ENCODE data around the gene RASSF1. TPM values are rescaled to one million over a fixed set of nuclear protein-coding genes. Genes with fewer than 3 reads are reported as not detected.
A peak's percentile ranks its signal among the peaks of the same experiment; 100 is the strongest.

The RASSF1 gene
- total RNA-seq, 2 donors from 2014 or later, result 48.2 to 65.4 TPM

DNA sequence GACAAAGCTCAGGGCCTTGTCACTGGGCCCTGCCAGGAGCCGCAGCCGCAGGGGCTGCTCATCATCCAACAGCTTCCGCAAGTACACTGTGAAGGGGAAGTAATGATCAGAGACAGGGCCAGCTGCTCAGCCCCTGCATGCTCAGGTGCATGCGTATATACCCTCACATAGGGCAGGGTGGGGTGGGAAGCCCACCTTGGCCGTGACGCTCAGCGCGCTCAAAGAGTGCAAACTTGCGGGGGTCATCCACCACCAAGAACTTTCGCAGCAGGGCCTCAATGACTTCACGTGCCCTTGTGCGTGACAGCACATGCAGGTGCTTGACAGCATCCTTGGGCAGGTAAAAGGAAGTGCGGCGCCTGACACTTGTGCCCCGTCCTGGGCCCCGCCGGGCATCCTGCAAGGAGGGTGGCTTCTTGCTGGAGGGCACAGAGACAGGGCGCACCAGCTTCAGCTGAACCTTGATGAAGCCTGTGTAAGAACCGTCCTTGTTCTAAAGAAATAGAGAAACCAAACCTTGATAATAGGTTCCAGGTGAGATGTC is 9.2 kb downstream of the RASSF1 start:
- no peaks in the 10 kb centered on the region for H3K9me3 Mint-ChIP-seq
- H3K4me3 Mint-ChIP-seq, result no peak overlapping the region
- H3K36me3 Mint-ChIP-seq, result peaks cover 4% of the 10 kb centered on the region
- DNase-seq (ENCODE audit: low spot score) (no peak), ATAC-seq (no peak)
- peaks cover 27 to 37% of the 10 kb centered on the region in 2 donors for H3K4me1 Mint-ChIP-seq (ENCODE audit: low read depth in 2 of 2)
- no peak overlapping the region for H3K27ac Mint-ChIP-seq
- H3K27me3 Mint-ChIP-seq, result no peaks in the 10 kb centered on the region

DNA sequence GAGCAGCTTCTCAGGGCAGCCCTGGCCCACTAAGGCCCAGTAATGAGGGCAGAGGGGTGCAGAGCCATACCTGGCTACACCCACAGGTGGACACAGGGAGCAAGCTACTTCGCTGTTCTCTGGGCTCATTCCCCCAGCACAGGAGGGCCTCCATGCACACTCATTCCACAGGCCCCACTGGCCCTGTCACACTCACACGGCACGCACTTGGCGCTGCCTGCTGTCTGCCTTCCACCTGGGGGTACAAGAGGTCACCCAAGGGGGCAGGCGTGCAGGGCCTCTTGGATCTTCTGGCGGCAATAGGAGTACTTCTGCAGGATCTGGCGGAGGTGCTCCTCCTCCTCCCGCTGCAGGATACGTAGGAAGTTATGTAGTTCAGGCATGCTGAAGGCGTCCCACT is 10.3 kb downstream of the RASSF1 start:
- no peak for ATAC-seq
- peaks cover 16 to 26% of the 10 kb centered on the region in 2 donors for H3K4me1 Mint-ChIP-seq (ENCODE audit: low read depth in 2 of 2)
- no peak overlapping the region for H3K27ac Mint-ChIP-seq

DNA sequence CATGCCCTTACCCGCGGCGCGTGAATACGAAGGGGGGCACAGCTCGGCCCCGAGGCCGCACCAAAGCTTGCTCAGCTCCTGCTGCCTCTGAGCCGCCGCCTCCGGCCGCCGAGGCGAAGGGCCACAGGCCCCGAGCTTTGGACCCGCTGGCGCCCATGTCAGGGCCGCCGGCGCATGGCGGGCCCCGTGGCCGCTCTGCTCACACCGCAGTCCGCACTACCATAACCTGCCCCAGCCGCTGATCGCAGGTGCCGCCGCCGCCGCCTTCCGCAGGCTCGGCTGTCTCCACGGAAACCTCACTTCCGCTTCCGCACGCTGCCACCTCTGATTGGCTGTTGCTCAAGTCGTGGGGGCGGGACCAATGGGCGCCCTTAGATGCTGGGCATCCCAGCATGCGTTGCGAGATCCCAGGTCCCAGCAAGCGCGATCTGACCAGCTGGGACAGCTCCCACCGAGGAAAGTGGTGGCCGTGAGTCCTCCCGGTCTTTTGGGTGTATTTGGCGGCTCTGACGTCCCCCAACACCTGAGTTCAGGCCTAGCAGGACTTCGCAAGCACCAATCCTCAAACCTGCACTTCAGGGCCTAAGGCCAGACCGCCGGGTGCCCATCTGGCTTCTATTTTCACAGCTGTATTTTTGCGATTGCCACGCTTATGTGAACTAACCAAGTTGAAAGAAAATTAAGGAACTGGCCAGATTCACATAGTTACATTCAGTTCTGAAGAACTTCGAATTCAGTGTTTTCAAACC is 12.5 kb downstream of the RASSF1 start, which contains the start of gene TUSC2:
TUSC2 (minus strand) TSS at position 281 of the 749 bp plus-strand sequence; CDS start at position 157, 124 bp downstream.
- Mint-ChIP-seq H3K27ac (peak within 1 kb of the TSS; percentile 64 to 89), H3K4me3 (peak within 1 kb of the TSS; percentile 81), H3K9me3 (no peaks in the 10 kb centered on the region), H3K4me1 (ENCODE audit: low read depth in 2 of 2) (peaks cover 0 to 21% of the 10 kb centered on the region in 2 donors), H3K36me3 (no peaks in the 10 kb centered on the region), H3K27me3 (no peaks in the 10 kb centered on the region)
- DNase-seq (ENCODE audit: low spot score) (peak; percentile 95), ATAC-seq (peak; percentile 96 to 98)

More for the DNA sequence above, 10.3 kb downstream of the RASSF1 start:
- Mint-ChIP-seq H3K36me3 (no peaks in the 10 kb centered on the region), H3K4me3 (no peak overlapping the region), H3K27me3 (no peaks in the 10 kb centered on the region), H3K9me3 (no peaks in the 10 kb centered on the region)
- no peak for DNase-seq (ENCODE audit: low spot score)

DNA sequence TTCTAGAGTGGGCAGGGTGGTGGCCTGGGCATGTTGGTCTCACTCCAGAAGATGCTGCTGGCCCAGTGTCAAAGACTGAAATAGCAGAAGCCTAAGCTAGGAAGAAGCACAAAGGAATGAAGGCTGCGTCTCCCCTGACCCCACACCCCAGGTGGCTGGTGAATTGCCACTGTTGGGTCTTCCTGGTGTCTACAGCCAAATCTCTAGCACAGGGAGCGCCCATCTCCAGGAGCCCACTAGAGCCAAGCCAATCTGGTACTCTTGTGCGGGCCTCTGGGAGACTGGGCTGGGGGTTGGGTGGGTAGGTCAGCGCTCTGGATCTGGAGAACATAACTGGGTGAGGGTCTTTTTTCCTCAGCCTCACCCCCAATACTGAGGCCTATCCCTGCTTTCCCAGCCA is 13.5 kb downstream of the RASSF1 start:
- peak overlapping the region; percentile 64 to 89 for H3K27ac Mint-ChIP-seq
- H3K4me1 Mint-ChIP-seq (ENCODE audit: low read depth in 2 of 2), result peaks cover 0 to 20% of the 10 kb centered on the region in 2 donors
- H3K36me3 Mint-ChIP-seq, result no peaks in the 10 kb centered on the region
- H3K9me3 Mint-ChIP-seq, result no peaks in the 10 kb centered on the region
- H3K4me3 Mint-ChIP-seq, result peak overlapping the region; percentile 81
- H3K27me3 Mint-ChIP-seq, result no peaks in the 10 kb centered on the region
- ATAC-seq (no peak), DNase-seq (ENCODE audit: low spot score) (peak; percentile 37)

DNA sequence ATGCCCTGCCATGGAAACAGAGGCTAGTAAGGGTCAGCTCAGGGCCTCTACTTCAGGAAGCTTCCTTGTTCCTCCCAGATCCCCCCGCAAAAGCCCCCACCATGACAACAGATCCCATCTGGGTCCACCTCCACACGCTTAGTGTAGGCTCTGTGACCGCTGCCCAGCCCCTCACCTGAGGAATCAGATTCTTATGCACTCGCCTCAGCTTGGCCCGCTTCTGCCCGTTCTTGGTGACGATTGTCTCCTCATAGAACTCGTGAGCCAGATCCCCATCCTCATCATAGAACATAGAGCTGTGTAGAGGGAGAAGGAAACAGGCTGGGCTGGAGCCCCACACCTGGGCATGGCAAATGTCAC is 14.5 kb downstream of the RASSF1 start:
- H3K27ac Mint-ChIP-seq, result peak overlapping the region in 1 of 2 donors; percentile 89
- no peaks in the 10 kb centered on the region for H3K36me3 Mint-ChIP-seq
- no peaks in the 10 kb centered on the region for H3K9me3 Mint-ChIP-seq
- no peak overlapping the region for H3K4me3 Mint-ChIP-seq
- DNase-seq (ENCODE audit: low spot score) (no peak), ATAC-seq (no peak)
- H3K27me3 Mint-ChIP-seq, result no peaks in the 10 kb centered on the region
- peaks cover 0 to 20% of the 10 kb centered on the region in 2 donors for H3K4me1 Mint-ChIP-seq (ENCODE audit: low read depth in 2 of 2)

DNA sequence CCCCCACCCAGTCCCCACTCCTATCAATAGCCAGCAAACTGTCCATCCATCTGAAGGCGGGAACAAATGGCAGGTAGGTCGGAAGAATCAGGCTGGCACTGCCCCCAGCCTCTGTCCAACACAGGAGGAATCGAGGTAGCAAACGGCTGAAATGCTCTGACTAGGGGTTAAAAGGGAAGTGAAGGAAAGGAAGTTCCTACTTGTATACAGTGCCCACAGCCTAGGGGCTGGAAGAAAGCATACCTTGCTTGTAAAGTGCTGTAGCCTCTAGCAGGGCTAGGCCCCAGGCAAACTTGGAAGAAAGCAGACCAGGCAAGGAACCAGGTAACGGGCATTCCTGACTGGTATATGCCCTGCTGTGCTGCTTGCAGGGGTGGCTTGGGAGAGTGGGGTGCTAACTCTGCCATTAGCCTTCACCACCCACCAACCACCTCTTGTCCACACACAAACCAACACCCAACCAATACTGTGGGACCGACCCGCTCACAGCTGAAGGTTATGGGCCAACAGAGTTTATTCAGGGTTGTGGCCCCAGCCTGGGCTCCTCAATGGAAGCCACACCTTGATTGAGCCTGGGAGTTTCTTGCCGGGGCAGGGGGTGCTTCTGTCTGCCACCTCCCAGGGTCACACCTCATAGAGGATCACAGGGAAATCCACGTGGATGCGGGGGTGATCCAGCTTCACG is 15.0 kb downstream of the RASSF1 start:
- no peaks in the 10 kb centered on the region for H3K27me3 Mint-ChIP-seq
- peaks cover under 1 to 21% of the 10 kb centered on the region in 2 donors for H3K4me1 Mint-ChIP-seq (ENCODE audit: low read depth in 2 of 2)
- no peaks in the 10 kb centered on the region for H3K9me3 Mint-ChIP-seq
- no peak overlapping the region for H3K4me3 Mint-ChIP-seq
- ATAC-seq, result no peak
- DNase-seq (ENCODE audit: low spot score), result no peak
- no peaks in the 10 kb centered on the region for H3K36me3 Mint-ChIP-seq
- no peak overlapping the region for H3K27ac Mint-ChIP-seq

DNA sequence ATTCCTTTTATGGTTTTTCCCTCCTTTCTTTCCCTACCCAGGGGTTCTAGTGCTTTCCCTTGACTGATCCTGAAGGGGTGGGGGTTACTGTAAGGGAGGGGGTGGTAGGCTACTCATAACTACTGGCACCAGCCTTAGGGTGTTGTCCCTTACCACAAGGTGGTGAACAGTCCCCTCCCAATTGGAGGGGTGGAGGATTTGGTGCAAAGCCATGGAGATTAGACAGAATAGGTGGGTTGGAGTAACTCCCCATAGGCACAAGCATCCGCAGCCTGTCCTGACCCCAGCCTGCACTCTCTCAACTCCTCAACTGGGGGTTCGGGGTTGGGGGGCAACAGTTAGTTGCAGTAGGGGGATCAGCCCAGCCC is 15.5 kb downstream of the RASSF1 start:
- Mint-ChIP-seq H3K4me3 (no peak overlapping the region), H3K27ac (no peak overlapping the region), H3K27me3 (no peaks in the 10 kb centered on the region), H3K4me1 (ENCODE audit: low read depth in 2 of 2) (peaks cover 6 to 27% of the 10 kb centered on the region in 2 donors), H3K36me3 (no peaks in the 10 kb centered on the region), H3K9me3 (no peaks in the 10 kb centered on the region)
- ATAC-seq, result no peak
- DNase-seq (ENCODE audit: low spot score), result no peak

DNA sequence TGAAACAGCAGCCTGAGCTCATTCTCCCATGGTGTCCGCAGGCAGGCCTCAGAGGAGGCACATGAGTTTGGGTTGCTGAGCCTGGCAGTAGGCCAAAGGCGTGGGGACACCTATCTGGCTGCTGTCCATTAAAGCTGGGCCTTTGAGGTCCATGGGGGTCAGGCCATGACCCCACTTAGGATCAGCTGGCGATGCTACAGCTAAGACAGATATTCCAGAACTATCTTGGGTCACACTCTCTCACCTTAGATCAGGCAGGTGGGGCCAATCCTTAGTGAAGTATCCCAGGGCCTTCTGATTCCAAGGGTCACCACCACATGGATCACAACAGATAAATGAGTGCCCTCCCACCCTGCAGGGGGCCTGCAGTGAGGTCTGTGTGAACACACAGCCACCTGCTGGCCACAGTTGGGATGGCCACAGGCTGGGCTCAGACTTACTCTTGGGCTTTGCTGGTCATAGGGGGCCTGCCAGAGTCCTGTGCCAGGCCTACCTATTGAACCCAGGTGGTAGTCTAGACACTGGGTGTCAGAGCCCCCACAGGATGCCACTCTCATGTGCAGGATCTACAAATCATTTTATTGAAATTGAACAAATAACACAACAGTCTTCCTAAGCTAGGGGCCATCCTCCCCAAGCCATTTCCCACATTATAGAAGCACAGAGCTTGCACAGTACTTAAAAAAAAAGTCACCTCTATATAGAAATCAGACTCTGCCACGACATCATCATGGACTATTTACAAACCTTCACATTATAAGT is 16.1 kb downstream of the RASSF1 start:
- Mint-ChIP-seq H3K27ac (no peak overlapping the region), H3K27me3 (no peaks in the 10 kb centered on the region), H3K4me1 (ENCODE audit: low read depth in 2 of 2) (peaks cover 9 to 30% of the 10 kb centered on the region in 2 donors), H3K4me3 (no peak overlapping the region), H3K36me3 (no peaks in the 10 kb centered on the region), H3K9me3 (no peaks in the 10 kb centered on the region)
- DNase-seq (ENCODE audit: low spot score), result peak; percentile 62
- no peak for ATAC-seq

DNA sequence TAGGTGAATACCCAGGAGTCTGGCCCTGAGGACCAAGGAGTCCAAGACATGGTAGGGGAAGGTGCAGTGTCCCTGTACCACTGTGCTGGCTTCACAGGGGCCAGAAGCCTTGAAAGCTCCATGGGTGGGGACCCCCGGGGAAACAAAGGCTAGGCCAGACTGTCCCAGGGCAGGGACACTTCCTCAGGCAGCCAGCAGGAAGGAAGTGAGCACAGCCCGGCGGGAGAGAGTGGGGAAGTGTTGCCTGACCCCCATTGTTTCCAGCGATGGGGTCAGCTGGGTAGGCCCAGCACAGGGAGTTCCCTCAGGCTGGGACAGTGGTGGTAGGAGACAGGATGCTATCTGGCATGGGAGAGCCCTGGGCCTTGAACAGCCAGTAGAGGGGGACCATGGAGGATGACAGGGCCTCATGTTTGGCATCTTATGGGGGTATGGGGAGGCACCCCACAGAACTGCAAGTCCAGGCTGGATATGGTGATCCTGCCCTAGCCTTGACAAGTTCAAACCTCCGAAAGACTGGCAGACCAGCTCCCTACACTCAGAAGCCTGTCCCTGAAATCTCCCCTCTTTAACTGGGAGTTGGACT is 16.9 kb downstream of the RASSF1 start:
- ATAC-seq (no peak), DNase-seq (ENCODE audit: low spot score) (peak; percentile 37)
- Mint-ChIP-seq H3K4me1 (ENCODE audit: low read depth in 2 of 2) (peaks cover 15 to 37% of the 10 kb centered on the region in 2 donors), H3K36me3 (no peaks in the 10 kb centered on the region), H3K27me3 (no peaks in the 10 kb centered on the region), H3K4me3 (no peak overlapping the region), H3K27ac (peak overlapping the region in 1 of 2 donors; percentile 63), H3K9me3 (no peaks in the 10 kb centered on the region)

DNA sequence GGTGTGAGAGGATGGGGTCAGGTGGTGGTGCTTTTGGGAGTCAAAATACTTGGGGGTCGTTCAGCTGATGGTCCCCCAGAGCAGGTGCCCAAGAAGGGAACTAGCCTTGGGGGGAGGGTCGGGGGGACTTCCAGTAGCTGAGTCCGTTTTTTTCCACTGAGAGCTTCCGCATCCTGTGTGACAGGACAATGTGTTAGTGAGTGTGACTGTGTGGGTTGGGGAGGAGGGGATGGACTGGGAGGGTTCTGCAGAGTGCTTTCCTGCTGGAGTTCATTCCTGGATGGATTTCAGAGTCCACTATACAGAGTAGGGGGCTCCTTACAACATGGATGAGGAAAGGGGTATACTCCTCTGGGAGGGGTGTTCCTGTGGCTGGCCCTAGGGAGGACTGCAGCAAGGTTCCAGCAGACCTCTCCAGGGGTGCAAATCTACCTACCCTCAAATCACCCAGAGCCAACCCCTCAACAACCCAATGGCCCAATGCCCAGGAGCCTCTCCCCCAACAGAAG is 17.5 kb downstream of the RASSF1 start:
- DNase-seq (ENCODE audit: low spot score), result no peak
- Mint-ChIP-seq H3K36me3 (no peaks in the 10 kb centered on the region), H3K27me3 (no peaks in the 10 kb centered on the region), H3K9me3 (no peaks in the 10 kb centered on the region), H3K27ac (peak overlapping the region in 1 of 2 donors; percentile 63), H3K4me1 (ENCODE audit: low read depth in 2 of 2) (peaks cover 15 to 36% of the 10 kb centered on the region in 2 donors), H3K4me3 (peak overlapping the region; percentile 27)
- no peak for ATAC-seq

DNA sequence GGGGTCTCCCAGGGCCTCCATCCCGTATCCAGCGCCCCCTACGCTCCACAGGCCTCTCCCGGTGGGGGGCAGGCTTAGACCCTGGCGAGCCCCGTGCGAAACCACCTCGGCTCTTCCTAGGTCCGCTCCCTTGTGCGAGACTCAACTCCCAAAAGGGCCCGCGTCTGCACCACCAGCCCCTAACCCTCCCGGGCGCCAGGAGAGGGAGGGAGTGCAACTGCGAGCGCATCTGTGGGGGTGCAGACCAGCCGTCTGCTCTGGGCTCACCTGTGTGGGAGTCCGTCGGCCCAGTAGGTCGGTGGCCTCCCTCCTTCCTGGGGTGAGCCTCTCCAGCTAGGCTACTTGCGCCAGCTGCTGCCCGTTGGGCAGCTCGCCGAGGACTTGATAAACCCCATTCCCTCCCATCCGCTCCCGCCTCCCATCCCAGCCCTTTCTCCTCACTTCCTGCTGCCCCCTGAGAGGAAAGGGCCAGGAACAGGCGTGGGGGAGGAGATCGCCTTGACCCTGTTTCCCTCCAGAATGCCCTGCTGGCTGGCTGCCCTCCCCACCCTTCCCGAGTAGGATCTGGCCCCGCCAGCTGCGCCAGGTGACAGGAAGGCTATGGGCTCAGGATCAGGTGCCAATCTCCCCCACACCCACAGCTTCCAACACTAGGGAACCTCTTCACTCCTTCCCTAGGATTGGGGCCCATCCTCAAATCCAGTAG is 18.1 kb downstream of the RASSF1 start, which contains the start of gene HYAL2:
HYAL2 (minus strand) TSS at position 360 of the 706 bp plus-strand sequence. CDS start 2,256 bp downstream, outside the sequence.
- no peaks in the 10 kb centered on the region for H3K36me3 Mint-ChIP-seq
- H3K27me3 Mint-ChIP-seq, result no peaks in the 10 kb centered on the region
- DNase-seq (ENCODE audit: low spot score) (no peak), ATAC-seq (no peak)
- peak within 1 kb of the TSS; percentile 84 to 90 for H3K27ac Mint-ChIP-seq
- no peaks in the 10 kb centered on the region for H3K9me3 Mint-ChIP-seq
- H3K4me1 Mint-ChIP-seq (ENCODE audit: low read depth in 2 of 2), result peaks cover 15 to 33% of the 10 kb centered on the region in 2 donors
- peak within 1 kb of the TSS; percentile 75 for H3K4me3 Mint-ChIP-seq

DNA sequence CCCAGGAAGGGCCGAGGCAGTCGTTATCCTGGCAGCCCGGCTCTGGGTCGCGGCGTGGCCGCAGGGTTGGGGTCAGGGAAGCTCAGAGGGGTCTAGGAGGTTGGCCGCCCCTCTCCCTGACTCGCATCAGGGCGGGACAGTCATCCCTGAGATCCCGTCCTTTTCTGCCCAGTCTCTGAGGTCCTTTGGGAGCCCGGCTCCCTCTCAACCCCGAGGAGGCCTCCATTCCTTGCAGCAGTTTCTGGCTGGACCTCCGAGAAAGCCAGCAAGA is 18.6 kb downstream of the RASSF1 start:
- H3K27ac Mint-ChIP-seq, result no peak overlapping the region
- no peak for DNase-seq (ENCODE audit: low spot score)
- peaks cover 15 to 33% of the 10 kb centered on the region in 2 donors for H3K4me1 Mint-ChIP-seq (ENCODE audit: low read depth in 2 of 2)
- no peaks in the 10 kb centered on the region for H3K27me3 Mint-ChIP-seq
- H3K9me3 Mint-ChIP-seq, result no peaks in the 10 kb centered on the region
- no peak overlapping the region for H3K4me3 Mint-ChIP-seq
- no peaks in the 10 kb centered on the region for H3K36me3 Mint-ChIP-seq
- ATAC-seq, result no peak
